ENCODE data around the gene ASTN2. TPM values are rescaled to one million over a fixed set of nuclear protein-coding genes. Genes with fewer than 3 reads are reported as not detected.

ASTN2 gene
- total RNA-seq, 2 experiments from 2014 or later: 3.9 TPM

DNA sequence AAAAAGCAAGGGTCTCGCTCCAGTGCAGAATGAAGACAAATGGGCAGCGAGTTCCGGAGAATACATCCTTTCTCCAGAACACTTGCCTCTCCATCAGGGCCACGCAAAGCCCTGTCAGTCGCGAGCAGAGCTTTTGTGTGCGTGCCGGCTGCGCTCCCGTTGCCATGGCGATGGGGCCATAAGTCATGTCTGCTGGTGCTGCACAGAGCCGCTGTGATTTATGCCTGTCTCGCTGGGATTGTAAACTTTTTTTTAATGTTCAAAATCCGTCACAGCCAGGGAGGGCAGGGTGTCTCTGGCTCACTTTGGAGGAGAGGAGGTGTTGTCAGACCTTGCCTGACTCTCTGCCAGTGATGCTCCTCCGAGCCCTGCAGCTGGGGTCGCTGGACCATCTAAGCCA is 455.0 kb downstream of the ASTN2 start:
- DNase-seq: no peak
- Mint-ChIP-seq H3K9me3 (no peaks in the 10 kb centered on the region), H3K4me3 (no peak overlapping the region), H3K4me1 (peaks cover 2% of the 10 kb centered on the region), H3K36me3 (no peaks in the 10 kb centered on the region), H3K27ac (no peak overlapping the region), H3K27me3 (peaks cover 12% of the 10 kb centered on the region)

DNA sequence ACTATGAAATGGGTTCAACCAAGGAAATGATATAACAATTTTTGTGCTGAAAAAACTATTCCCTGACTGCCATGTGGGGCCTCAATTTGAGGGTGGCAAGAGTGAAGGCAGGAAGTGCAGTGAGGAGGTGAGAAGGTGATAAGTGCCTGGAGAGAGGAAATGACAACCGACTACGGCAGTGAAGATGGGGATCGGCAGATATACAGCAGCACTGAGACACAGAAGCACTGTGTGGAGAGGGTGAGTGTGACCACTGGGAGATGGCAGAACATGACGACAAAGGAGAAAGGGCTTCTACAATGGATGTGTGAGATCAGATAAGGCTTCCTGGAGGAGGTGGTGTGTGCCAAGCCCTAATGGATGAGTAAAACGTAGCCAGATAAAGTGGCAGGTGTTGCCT is 456.0 kb downstream of the ASTN2 start:
- no peaks in the 10 kb centered on the region for H3K36me3 Mint-ChIP-seq
- H3K27me3 Mint-ChIP-seq: peaks cover 9% of the 10 kb centered on the region
- no peaks in the 10 kb centered on the region for H3K9me3 Mint-ChIP-seq
- H3K4me3 Mint-ChIP-seq: no peak overlapping the region
- no peak for DNase-seq
- H3K27ac Mint-ChIP-seq: no peak overlapping the region
- peaks cover 2% of the 10 kb centered on the region for H3K4me1 Mint-ChIP-seq

GRCh38 chr9:116954731-116955130 is 460.1 kb downstream of the ASTN2 start:
- no peak overlapping the region for H3K27ac Mint-ChIP-seq
- H3K4me1 Mint-ChIP-seq: peaks cover 2% of the 10 kb centered on the region
- DNase-seq: no peak
- no peaks in the 10 kb centered on the region for H3K36me3 Mint-ChIP-seq
- peaks cover 6% of the 10 kb centered on the region for H3K27me3 Mint-ChIP-seq
- no peaks in the 10 kb centered on the region for H3K9me3 Mint-ChIP-seq
- H3K4me3 Mint-ChIP-seq: no peak overlapping the region

- Mint-ChIP-seq H3K4me1 (no peaks in the 10 kb centered on the region), H3K27me3 (no peaks in the 10 kb centered on the region), H3K36me3 (no peaks in the 10 kb centered on the region), H3K9me3 (no peaks in the 10 kb centered on the region), H3K27ac (no peak overlapping the region), H3K4me3 (no peak overlapping the region)
- DNase-seq: no peak
Measured at GRCh38 chr9:116953271-116953670, 461.6 kb downstream of the ASTN2 start.

- Mint-ChIP-seq H3K4me1 (no peaks in the 10 kb centered on the region), H3K36me3 (no peaks in the 10 kb centered on the region), H3K27ac (no peak overlapping the region), H3K9me3 (no peaks in the 10 kb centered on the region), H3K27me3 (no peaks in the 10 kb centered on the region), H3K4me3 (no peak overlapping the region)
- DNase-seq: no peak
Measured at GRCh38 chr9:116952436-116952810, 462.4 kb downstream of the ASTN2 start.

- Mint-ChIP-seq H3K27me3 (no peaks in the 10 kb centered on the region), H3K36me3 (no peaks in the 10 kb centered on the region), H3K9me3 (no peaks in the 10 kb centered on the region), H3K27ac (no peak overlapping the region), H3K4me1 (no peaks in the 10 kb centered on the region), H3K4me3 (no peak overlapping the region)
- no peak for DNase-seq
Measured at GRCh38 chr9:116951588-116952435, 463.0 kb downstream of the ASTN2 start.

GRCh38 chr9:116945817-116946216 is 469.0 kb downstream of the ASTN2 start:
- H3K36me3 Mint-ChIP-seq: no peaks in the 10 kb centered on the region
- H3K27me3 Mint-ChIP-seq: no peaks in the 10 kb centered on the region
- no peaks in the 10 kb centered on the region for H3K4me1 Mint-ChIP-seq
- no peaks in the 10 kb centered on the region for H3K9me3 Mint-ChIP-seq
- no peak for DNase-seq
- no peak overlapping the region for H3K4me3 Mint-ChIP-seq
- no peak overlapping the region for H3K27ac Mint-ChIP-seq

- H3K36me3 Mint-ChIP-seq: no peaks in the 10 kb centered on the region
- H3K4me3 Mint-ChIP-seq: no peak overlapping the region
- no peaks in the 10 kb centered on the region for H3K9me3 Mint-ChIP-seq
- no peak for DNase-seq
- H3K4me1 Mint-ChIP-seq: no peaks in the 10 kb centered on the region
- no peaks in the 10 kb centered on the region for H3K27me3 Mint-ChIP-seq
- no peak overlapping the region for H3K27ac Mint-ChIP-seq
Measured at GRCh38 chr9:116944714-116945534, 469.9 kb downstream of the ASTN2 start.

GRCh38 chr9:116943970-116944369 is 470.9 kb downstream of the ASTN2 start:
- DNase-seq: no peak
- Mint-ChIP-seq H3K27me3 (no peaks in the 10 kb centered on the region), H3K27ac (no peak overlapping the region), H3K36me3 (no peaks in the 10 kb centered on the region), H3K4me1 (no peaks in the 10 kb centered on the region), H3K4me3 (no peak overlapping the region), H3K9me3 (no peaks in the 10 kb centered on the region)

DNA sequence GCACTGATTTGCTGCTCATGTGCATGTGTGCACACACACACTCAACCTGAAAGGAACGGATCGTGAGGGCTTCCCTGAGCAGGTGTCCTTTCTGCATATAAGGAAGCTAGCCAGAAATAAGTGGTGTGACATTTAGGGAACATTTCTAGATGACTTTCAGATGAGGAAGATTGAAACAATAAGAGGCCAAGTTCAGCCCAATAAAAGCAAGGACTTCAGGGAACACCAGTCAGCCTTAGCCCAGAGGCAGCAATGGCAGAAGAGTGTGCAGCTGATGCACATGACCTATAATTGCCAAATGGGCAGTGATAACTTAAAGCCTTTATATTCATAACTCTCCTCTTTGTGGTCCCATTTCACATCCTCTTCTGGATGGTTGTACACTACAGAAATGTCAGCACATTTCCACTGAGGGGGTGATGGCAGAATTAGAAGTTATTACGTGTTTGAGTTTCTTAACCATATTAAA is 472.2 kb downstream of the ASTN2 start:
- Mint-ChIP-seq H3K9me3 (no peaks in the 10 kb centered on the region), H3K36me3 (no peaks in the 10 kb centered on the region), H3K27me3 (no peaks in the 10 kb centered on the region), H3K4me3 (no peak overlapping the region), H3K4me1 (no peaks in the 10 kb centered on the region), H3K27ac (no peak overlapping the region)
- DNase-seq: no peak

DNA sequence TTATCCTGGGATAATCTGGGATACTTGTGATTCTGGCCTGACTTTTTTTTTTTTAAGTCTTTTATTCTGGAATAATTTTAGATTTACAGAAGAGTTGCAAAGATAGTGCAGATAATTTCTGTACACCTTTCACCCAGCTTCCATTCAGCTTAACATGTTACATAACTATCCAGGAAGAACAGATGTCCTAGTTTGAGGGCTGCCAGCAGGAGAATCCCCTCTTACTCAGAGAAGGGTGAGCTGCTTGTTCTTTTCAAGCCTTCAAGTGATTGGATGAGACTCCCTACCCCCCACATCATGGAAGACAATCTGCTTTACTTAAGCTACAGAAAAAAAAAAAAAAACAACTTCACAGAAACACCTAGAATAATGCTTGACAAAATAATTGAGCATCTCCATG is 473.6 kb downstream of the ASTN2 start:
- H3K4me1 Mint-ChIP-seq: no peaks in the 10 kb centered on the region
- H3K27me3 Mint-ChIP-seq: no peaks in the 10 kb centered on the region
- H3K9me3 Mint-ChIP-seq: no peaks in the 10 kb centered on the region
- no peak overlapping the region for H3K4me3 Mint-ChIP-seq
- DNase-seq: no peak
- H3K36me3 Mint-ChIP-seq: no peaks in the 10 kb centered on the region
- H3K27ac Mint-ChIP-seq: no peak overlapping the region

DNA sequence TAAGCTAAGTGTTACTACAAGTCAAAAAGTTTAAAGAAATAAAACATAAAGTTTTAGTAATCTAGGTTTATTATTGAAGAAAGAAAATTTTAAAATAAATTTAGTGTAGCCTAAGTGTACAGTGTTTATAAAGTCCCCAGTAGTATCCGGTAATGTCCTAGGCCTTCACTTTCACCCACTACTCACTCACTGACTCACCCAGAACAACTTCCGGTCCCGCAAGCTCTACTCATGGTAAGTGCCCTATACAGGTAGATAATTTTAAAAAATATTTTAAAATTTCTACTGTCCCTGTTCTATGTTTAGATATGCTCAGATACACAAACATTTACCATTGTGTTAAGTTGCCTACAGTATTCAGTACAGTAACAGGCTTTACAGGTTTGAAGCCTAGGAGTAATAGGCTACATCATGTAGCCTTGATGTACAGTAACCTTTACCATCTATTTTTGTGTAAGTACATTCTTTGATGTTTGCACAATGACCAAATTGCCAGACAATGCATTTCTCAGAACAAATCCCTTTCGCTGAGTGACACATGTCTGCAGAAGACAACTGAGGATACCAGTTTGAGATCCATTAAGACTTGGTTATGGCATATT is 474.1 kb downstream of the ASTN2 start:
- Mint-ChIP-seq H3K27ac (no peak overlapping the region), H3K36me3 (no peaks in the 10 kb centered on the region), H3K27me3 (no peaks in the 10 kb centered on the region), H3K9me3 (peaks cover 3% of the 10 kb centered on the region), H3K4me1 (no peaks in the 10 kb centered on the region), H3K4me3 (no peak overlapping the region)
- no peak for DNase-seq

DNA sequence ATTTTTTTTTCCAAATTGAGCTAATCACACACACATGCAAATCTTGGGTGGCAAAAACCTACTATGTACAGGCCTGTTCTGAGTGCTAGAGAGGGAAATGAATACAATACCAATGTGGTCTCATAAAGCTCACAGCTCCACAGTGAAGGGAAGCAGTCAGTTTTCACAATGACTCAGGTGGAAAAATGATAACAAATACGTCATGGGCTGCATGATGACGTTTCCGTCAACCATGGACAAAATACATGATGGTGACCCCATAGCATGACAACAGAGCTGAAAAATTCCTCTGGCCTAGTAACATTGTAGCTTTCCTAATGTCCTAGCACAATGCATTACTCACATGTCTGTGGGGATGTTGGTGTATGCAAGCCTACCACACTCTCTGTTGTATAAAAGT is 475.2 kb downstream of the ASTN2 start:
- DNase-seq: no peak
- no peaks in the 10 kb centered on the region for H3K4me1 Mint-ChIP-seq
- no peaks in the 10 kb centered on the region for H3K36me3 Mint-ChIP-seq
- no peak overlapping the region for H3K4me3 Mint-ChIP-seq
- peaks cover 3% of the 10 kb centered on the region for H3K9me3 Mint-ChIP-seq
- no peaks in the 10 kb centered on the region for H3K27me3 Mint-ChIP-seq
- H3K27ac Mint-ChIP-seq: no peak overlapping the region

DNA sequence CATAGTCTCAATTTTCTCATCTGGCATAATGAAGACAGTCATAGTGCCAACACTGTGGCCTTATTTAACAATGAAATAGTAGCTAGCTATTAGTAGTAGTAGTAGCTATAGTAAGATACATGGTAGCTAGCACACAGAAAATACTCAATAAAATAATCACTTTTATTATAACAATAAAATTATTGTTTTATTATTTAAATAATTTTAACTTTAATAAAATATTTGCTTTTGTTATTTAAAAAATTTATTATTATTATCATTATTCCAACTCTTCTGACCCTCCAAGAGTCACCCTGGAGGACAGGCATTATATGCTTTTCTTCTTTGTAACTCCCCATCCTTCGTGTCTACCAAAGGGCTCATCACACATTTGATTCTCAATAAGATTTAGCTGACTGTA is 475.7 kb downstream of the ASTN2 start:
- no peaks in the 10 kb centered on the region for H3K4me1 Mint-ChIP-seq
- peaks cover 3% of the 10 kb centered on the region for H3K9me3 Mint-ChIP-seq
- H3K36me3 Mint-ChIP-seq: no peaks in the 10 kb centered on the region
- no peak overlapping the region for H3K4me3 Mint-ChIP-seq
- no peak overlapping the region for H3K27ac Mint-ChIP-seq
- no peaks in the 10 kb centered on the region for H3K27me3 Mint-ChIP-seq
- DNase-seq: no peak

DNA sequence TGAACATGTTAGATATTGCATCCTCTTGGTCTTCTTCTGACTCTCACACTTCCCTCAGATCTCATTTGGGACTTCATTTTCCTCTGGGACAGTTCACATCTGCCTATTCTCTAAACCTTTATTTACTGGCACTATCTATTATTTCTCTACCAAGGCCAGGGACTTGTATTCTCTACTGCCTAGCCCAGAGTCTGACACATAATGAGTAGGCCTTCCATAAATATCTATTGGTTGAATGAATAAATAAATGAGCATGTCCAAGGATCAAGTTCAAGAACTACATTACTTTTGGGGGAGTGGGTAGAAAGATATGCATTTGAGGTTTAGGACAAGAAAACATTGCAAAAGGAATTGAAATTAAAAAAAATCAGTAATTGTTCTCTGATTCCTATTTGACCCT is 477.5 kb downstream of the ASTN2 start:
- H3K27ac Mint-ChIP-seq: no peak overlapping the region
- H3K4me3 Mint-ChIP-seq: no peak overlapping the region
- H3K36me3 Mint-ChIP-seq: no peaks in the 10 kb centered on the region
- no peak for DNase-seq
- peaks cover 3% of the 10 kb centered on the region for H3K9me3 Mint-ChIP-seq
- no peaks in the 10 kb centered on the region for H3K27me3 Mint-ChIP-seq
- no peaks in the 10 kb centered on the region for H3K4me1 Mint-ChIP-seq
